ENCODE results near the gene ELOVL7.

GRCh38 chr5:60802986-60803385 lies 41.1 kb downstream of the ELOVL7 start:
- TF ChIP-seq CTCF (IDR thresholded peaks at IDR 0.05; ENCODE audit: insufficient read depth, low read length) (no peak), POLR2AphosphoS5 (IDR thresholded peaks at IDR 0.05; ENCODE audit: low read depth) (no peak)
